ENCODE data around the gene ST7. TPM values are rescaled to one million over a fixed set of nuclear protein-coding genes. Genes with fewer than 3 reads are reported as not detected.

The ST7 gene
- total RNA-seq, 1 donor, result 19.9 TPM

DNA sequence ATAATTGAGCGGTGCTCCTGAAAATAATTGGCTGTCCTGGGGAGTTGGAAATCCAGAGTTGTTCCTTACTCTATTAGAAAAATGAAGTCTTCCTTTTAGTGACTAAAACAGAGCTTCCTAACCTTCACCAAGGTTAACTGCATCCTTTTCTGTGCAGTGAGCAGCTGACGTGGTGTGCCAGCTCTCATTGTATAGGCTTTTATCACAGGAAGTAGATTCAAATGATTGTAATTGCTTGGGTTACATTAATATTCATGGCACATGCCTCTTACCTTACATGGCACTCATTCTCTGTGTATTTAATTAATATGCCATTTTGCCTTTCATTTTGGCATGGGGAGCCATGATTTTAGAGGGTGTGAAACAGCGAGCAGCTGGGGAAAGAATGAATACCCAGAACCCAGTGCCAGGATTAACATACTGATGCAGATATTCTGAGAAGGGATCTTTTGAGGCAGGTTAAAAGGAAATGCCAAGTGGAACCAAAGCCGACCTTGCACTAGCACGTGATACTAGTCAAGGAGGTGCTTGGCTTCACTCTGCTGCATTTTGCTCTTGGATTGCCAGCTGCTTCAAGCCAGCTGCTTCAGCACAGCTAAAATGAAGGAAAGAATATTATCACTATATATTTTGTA, 115.3 kb downstream of the ST7 start:
- H3K4me2 ChIP-seq (ENCODE audit: insufficient read depth, low read length), result no peak overlapping the region
- peaks cover 5% of the 10 kb centered on the region for H4K20me1 ChIP-seq (ENCODE audit: insufficient read depth, low read length)
- H3K79me2 ChIP-seq (ENCODE audit: insufficient read depth, low read length), result peaks cover 28% of the 10 kb centered on the region
- no peak for DNase-seq (ENCODE audit: insufficient read length, low spot score, missing footprints)
- TF ChIP-seq CTCF (IDR thresholded peaks at IDR 0.05; ENCODE audit: extremely low read depth, low read depth, low read length), result no peak
- H3K27ac ChIP-seq (ENCODE audit: low read depth, low read length), result no peak overlapping the region
- no peak overlapping the region for H3K4me3 ChIP-seq (ENCODE audit: insufficient read depth, low read length)
- H3K4me1 ChIP-seq (ENCODE audit: insufficient read depth, low read length), result peaks cover 15% of the 10 kb centered on the region
- no peaks in the 10 kb centered on the region for H3K9me3 ChIP-seq (ENCODE audit: low read depth, low read length)
- H3K36me3 ChIP-seq (ENCODE audit: insufficient read depth, low read length), result no peaks in the 10 kb centered on the region
- no peak overlapping the region for H2AFZ ChIP-seq (ENCODE audit: low read length)
- H3K27me3 ChIP-seq (ENCODE audit: insufficient read depth, low read length), result no peaks in the 10 kb centered on the region

- H3K79me2 ChIP-seq (ENCODE audit: insufficient read depth, low read length), result peaks cover 30% of the 10 kb centered on the region
- no peak overlapping the region for H3K27ac ChIP-seq (ENCODE audit: low read depth, low read length)
- H4K20me1 ChIP-seq (ENCODE audit: insufficient read depth, low read length), result peaks cover 5% of the 10 kb centered on the region
- H3K4me1 ChIP-seq (ENCODE audit: insufficient read depth, low read length), result peaks cover 15% of the 10 kb centered on the region
- no peak overlapping the region for H3K4me3 ChIP-seq (ENCODE audit: insufficient read depth, low read length)
- no peak for DNase-seq (ENCODE audit: insufficient read length, low spot score, missing footprints)
- H3K4me2 ChIP-seq (ENCODE audit: insufficient read depth, low read length), result no peak overlapping the region
- H3K27me3 ChIP-seq (ENCODE audit: insufficient read depth, low read length), result no peaks in the 10 kb centered on the region
- H3K9me3 ChIP-seq (ENCODE audit: low read depth, low read length), result no peaks in the 10 kb centered on the region
- no peak for TF ChIP-seq CTCF (IDR thresholded peaks at IDR 0.05; ENCODE audit: extremely low read depth, low read depth, low read length)
- no peaks in the 10 kb centered on the region for H3K36me3 ChIP-seq (ENCODE audit: insufficient read depth, low read length)
- H2AFZ ChIP-seq (ENCODE audit: low read length), result no peak overlapping the region
These were observed 116.1 kb downstream of the ST7 start for GRCh38 chr7:117069379-117069778.

GRCh38 chr7:117071551-117071950, 118.2 kb downstream of the ST7 start:
- H3K27me3 ChIP-seq (ENCODE audit: insufficient read depth, low read length), result no peaks in the 10 kb centered on the region
- DNase-seq (ENCODE audit: insufficient read length, low spot score, missing footprints), result no peak
- no peak overlapping the region for H3K27ac ChIP-seq (ENCODE audit: low read depth, low read length)
- no peak for TF ChIP-seq CTCF (IDR thresholded peaks at IDR 0.05; ENCODE audit: extremely low read depth, low read depth, low read length)
- peaks cover 46% of the 10 kb centered on the region for H3K79me2 ChIP-seq (ENCODE audit: insufficient read depth, low read length)
- H3K36me3 ChIP-seq (ENCODE audit: insufficient read depth, low read length), result no peaks in the 10 kb centered on the region
- H2AFZ ChIP-seq (ENCODE audit: low read length), result no peak overlapping the region
- H3K4me1 ChIP-seq (ENCODE audit: insufficient read depth, low read length), result peaks cover 15% of the 10 kb centered on the region
- no peak overlapping the region for H3K4me2 ChIP-seq (ENCODE audit: insufficient read depth, low read length)
- peaks cover 5% of the 10 kb centered on the region for H4K20me1 ChIP-seq (ENCODE audit: insufficient read depth, low read length)
- H3K9me3 ChIP-seq (ENCODE audit: low read depth, low read length), result no peaks in the 10 kb centered on the region
- no peak overlapping the region for H3K4me3 ChIP-seq (ENCODE audit: insufficient read depth, low read length)

GRCh38 chr7:117072620-117073118, 119.4 kb downstream of the ST7 start:
- peaks cover 9% of the 10 kb centered on the region for H4K20me1 ChIP-seq (ENCODE audit: insufficient read depth, low read length)
- peak; percentile 47 for DNase-seq (ENCODE audit: insufficient read length, low spot score, missing footprints)
- no peak overlapping the region for H3K27ac ChIP-seq (ENCODE audit: low read depth, low read length)
- no peaks in the 10 kb centered on the region for H3K9me3 ChIP-seq (ENCODE audit: low read depth, low read length)
- no peak overlapping the region for H3K4me3 ChIP-seq (ENCODE audit: insufficient read depth, low read length)
- no peaks in the 10 kb centered on the region for H3K27me3 ChIP-seq (ENCODE audit: insufficient read depth, low read length)
- peaks cover 49% of the 10 kb centered on the region for H3K79me2 ChIP-seq (ENCODE audit: insufficient read depth, low read length)
- peaks cover 10% of the 10 kb centered on the region for H3K4me1 ChIP-seq (ENCODE audit: insufficient read depth, low read length)
- no peak overlapping the region for H2AFZ ChIP-seq (ENCODE audit: low read length)
- no peak overlapping the region for H3K4me2 ChIP-seq (ENCODE audit: insufficient read depth, low read length)
- TF ChIP-seq CTCF (IDR thresholded peaks at IDR 0.05; ENCODE audit: extremely low read depth, low read depth, low read length), result no peak
- H3K36me3 ChIP-seq (ENCODE audit: insufficient read depth, low read length), result no peaks in the 10 kb centered on the region

Data from osteoblast (primary cell).